ENCODE measurements around the gene XPO6. TPM values are rescaled to one million over a fixed set of nuclear protein-coding genes. Genes with fewer than 3 reads are reported as not detected.

The XPO6 gene
- total RNA-seq, 1 experiment from 2014 or later: 95.6 TPM

DNA sequence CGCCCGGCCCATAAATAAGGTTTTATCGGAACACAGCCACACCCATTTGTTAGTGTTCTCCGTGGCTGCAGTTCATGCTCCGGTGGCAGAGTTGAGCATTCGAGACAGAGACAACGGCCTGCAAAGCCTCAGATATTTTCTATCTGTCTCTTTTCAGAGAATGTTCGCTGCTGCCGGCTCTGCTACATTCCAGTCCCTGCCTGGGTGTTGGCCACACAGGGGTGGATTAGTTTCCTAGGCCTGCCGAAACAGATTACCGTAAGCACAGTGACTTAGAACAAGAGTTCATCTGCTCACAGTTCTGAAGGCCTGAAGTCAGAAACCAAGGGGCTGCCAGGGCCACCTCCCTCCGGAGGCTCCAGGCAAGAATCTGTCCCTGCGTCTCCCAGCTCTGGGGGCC, 129.1 kb downstream of the XPO6 start:
- Histone ChIP-seq H3K27me3 (no peaks in the 10 kb centered on the region), H3K9me3 (replicated peaks) (no peaks in the 10 kb centered on the region), H3K4me3 (peak overlapping the region; percentile 20), H3K36me3 (no peaks in the 10 kb centered on the region), H3K4me1 (peaks cover 10% of the 10 kb centered on the region), H3K27ac (no peak overlapping the region)
- peak; percentile 44 to 57 for DNase-seq

GRCh38 chr16:28081391-28081968, 130.3 kb downstream of the XPO6 start:
- no peaks in the 10 kb centered on the region for H3K36me3 ChIP-seq
- peak overlapping the region; percentile 38 for H3K27ac ChIP-seq
- no peaks in the 10 kb centered on the region for H3K27me3 ChIP-seq
- DNase-seq: peak; percentile 68 to 75
- peaks cover 10% of the 10 kb centered on the region for H3K4me1 ChIP-seq
- no peaks in the 10 kb centered on the region for H3K9me3 ChIP-seq (replicated peaks)
- H3K4me3 ChIP-seq: no peak overlapping the region

DNA sequence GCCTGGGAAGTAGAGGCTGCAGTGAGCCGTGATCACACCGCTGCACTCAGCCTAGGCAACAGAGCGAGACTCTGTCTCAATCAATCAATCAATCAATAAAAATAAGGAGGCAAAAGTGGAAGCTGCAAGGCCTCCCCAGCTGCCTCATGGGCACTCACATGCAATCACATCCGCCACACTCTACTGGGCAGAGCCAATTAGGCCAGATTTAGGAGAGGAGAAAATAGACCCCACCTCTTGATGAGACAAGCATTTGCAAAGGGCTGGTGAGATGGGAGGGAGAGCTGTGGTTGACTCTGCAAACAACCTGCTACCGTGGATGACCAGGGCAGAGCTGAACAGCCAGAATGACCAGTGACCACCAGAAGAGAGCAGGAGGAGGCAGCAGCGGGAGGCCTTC, 133.5 kb downstream of the XPO6 start:
- Histone ChIP-seq H3K27ac (no peak overlapping the region), H3K9me3 (replicated peaks) (no peaks in the 10 kb centered on the region), H3K36me3 (no peaks in the 10 kb centered on the region), H3K27me3 (no peaks in the 10 kb centered on the region), H3K4me3 (no peak overlapping the region), H3K4me1 (peaks cover 10% of the 10 kb centered on the region)
- no peak for DNase-seq

DNA sequence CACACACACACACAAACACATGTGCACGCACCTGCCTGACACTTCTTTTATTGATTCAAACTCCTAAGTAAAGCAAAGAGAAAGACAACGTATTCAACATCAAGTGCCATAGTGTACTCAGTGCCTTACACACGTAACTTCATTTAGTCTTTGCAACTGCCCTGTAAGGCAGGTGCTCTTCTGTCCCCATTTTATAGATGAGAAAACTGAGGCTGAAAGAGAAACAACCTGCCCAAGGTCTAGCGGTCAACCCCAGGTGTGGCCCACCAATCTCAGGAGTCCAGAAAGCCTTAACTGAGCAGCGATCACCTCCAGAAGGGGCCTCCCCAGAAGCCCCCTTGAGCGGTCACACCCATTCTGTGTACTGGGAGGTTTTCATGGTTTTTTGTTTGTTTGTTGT, 137.9 kb downstream of the XPO6 start:
- Histone ChIP-seq H3K9me3 (replicated peaks) (no peaks in the 10 kb centered on the region), H3K4me1 (no peaks in the 10 kb centered on the region; the same call in 1 of the 2 replicates), H3K36me3 (no peaks in the 10 kb centered on the region), H3K27me3 (0 out of 2 replicates have a peak, but pooled peaks cover 3% of the 10 kb centered on the region), H3K27ac (no peak overlapping the region), H3K4me3 (no peak overlapping the region)
- DNase-seq: no peak

DNA sequence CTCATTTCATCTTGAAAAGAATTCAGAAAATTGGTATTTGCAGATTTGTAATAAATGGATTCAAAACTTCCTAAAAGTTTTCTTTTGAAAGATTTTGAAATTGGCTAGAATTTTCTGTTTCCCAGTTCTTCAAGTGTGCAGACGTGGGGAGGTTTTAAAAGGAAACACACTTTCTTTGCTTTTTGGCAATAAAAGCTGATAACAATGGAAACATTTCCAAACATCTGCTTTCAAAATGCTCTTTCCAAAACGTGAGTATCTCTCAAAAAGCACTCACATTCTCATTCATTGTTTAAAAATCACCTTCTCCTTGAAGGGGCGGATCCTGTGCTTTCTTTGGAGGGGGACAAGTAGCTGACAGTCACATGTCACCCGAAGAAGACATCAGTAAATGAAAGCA, 139.7 kb downstream of the XPO6 start:
- H3K36me3 ChIP-seq: no peaks in the 10 kb centered on the region
- DNase-seq: no peak
- H3K27ac ChIP-seq: no peak overlapping the region
- peaks cover 16% of the 10 kb centered on the region for H3K4me1 ChIP-seq
- H3K4me3 ChIP-seq: no peak overlapping the region
- 0 out of 2 replicates have a peak, but pooled peaks cover 3% of the 10 kb centered on the region for H3K27me3 ChIP-seq
- H3K9me3 ChIP-seq (replicated peaks): no peaks in the 10 kb centered on the region

- DNase-seq: no peak
- Histone ChIP-seq H3K27me3 (0 out of 2 replicates have a peak, but pooled peaks cover 3% of the 10 kb centered on the region), H3K4me1 (peaks cover 16% of the 10 kb centered on the region), H3K36me3 (no peaks in the 10 kb centered on the region), H3K9me3 (replicated peaks) (no peaks in the 10 kb centered on the region), H3K4me3 (no peak overlapping the region), H3K27ac (no peak overlapping the region)
Observed at GRCh38 chr16:28069971-28070794, 141.6 kb downstream of the XPO6 start.

- Histone ChIP-seq H3K4me1 (peaks cover 16% of the 10 kb centered on the region), H3K27me3 (0 out of 2 replicates have a peak, but pooled peaks cover 3% of the 10 kb centered on the region), H3K27ac (no peak overlapping the region), H3K36me3 (no peaks in the 10 kb centered on the region), H3K9me3 (replicated peaks) (no peaks in the 10 kb centered on the region), H3K4me3 (no peak overlapping the region)
- DNase-seq: no peak
Observed at GRCh38 chr16:28068976-28069375, 142.8 kb downstream of the XPO6 start.

- DNase-seq: peak; percentile 38 to 39
Observed at GRCh38 chr16:28067604-28068379, 144.0 kb downstream of the XPO6 start.

DNA sequence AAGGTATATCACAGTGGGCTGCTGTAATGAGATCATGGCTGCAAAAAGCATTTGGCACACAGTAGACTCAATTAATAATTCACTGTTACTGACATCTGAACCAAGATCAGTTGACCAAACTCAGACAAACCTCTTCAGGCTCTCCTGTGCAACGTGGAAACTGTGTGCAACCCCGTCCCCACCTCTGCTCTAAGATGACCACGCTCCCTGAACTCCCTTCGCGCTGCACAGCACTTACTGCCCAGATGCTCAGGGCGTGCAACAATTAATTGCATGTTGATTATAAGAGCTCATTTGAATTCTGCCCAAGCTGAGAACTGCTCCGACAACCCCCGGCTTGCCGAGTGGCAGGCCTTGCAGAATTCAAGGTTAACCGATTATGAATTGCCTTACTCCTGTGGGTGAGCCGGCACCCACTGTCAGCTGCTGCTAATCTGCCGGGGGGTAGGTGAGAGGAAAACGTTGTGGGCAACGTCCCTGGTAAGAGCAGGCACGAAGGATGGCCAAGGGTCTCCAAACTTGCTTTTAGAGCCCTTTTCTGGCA, 147.0 kb downstream of the XPO6 start:
- DNase-seq: no peak
- H3K36me3 ChIP-seq: no peaks in the 10 kb centered on the region
- H3K27me3 ChIP-seq: no peaks in the 10 kb centered on the region
- H3K9me3 ChIP-seq (replicated peaks): no peaks in the 10 kb centered on the region
- no peak overlapping the region for H3K27ac ChIP-seq
- no peak overlapping the region for H3K4me3 ChIP-seq
- H3K4me1 ChIP-seq: peaks cover 16% of the 10 kb centered on the region

More at GRCh38 chr16:28067604-28068379, 144.0 kb downstream of the XPO6 start:
- H3K4me3 ChIP-seq: no peak overlapping the region
- H3K4me1 ChIP-seq: peaks cover 16% of the 10 kb centered on the region
- H3K27me3 ChIP-seq: 0 out of 2 replicates have a peak, but pooled peaks cover 3% of the 10 kb centered on the region
- no peaks in the 10 kb centered on the region for H3K36me3 ChIP-seq
- no peaks in the 10 kb centered on the region for H3K9me3 ChIP-seq (replicated peaks)
- H3K27ac ChIP-seq: no peak overlapping the region; the same call in 1 of the 2 replicates

- Histone ChIP-seq H3K9me3 (replicated peaks) (no peaks in the 10 kb centered on the region), H3K4me3 (no peak overlapping the region), H3K4me1 (peaks cover 16% of the 10 kb centered on the region), H3K27ac (no peak overlapping the region), H3K27me3 (no peaks in the 10 kb centered on the region), H3K36me3 (no peaks in the 10 kb centered on the region)
- DNase-seq: no peak
Observed at GRCh38 chr16:28064150-28064549, 147.6 kb downstream of the XPO6 start.

- Histone ChIP-seq H3K9me3 (replicated peaks) (no peaks in the 10 kb centered on the region), H3K4me3 (no peak within 1 kb of the TSS), H3K27ac (no peak within 1 kb of the TSS), H3K36me3 (no peaks in the 10 kb centered on the region), H3K27me3 (no peaks in the 10 kb centered on the region), H3K4me1 (peaks cover 15% of the 10 kb centered on the region)
- DNase-seq: no peak
Observed at GRCh38 chr16:28063591-28064061, 148.1 kb downstream of the XPO6 start, which contains the start of gene GSG1L. GSG1L (minus strand) TSS chr16:28063714; CDS start chr16:28063424, 290 bp downstream.

- Histone ChIP-seq H3K4me1 (peaks cover 9% of the 10 kb centered on the region), H3K9me3 (replicated peaks) (no peaks in the 10 kb centered on the region), H3K36me3 (no peaks in the 10 kb centered on the region), H3K4me3 (no peak overlapping the region), H3K27ac (no peak overlapping the region), H3K27me3 (no peaks in the 10 kb centered on the region)
- DNase-seq: no peak
Observed at GRCh38 chr16:28062847-28063521, 148.8 kb downstream of the XPO6 start.

GRCh38 chr16:28062261-28062846, 149.4 kb downstream of the XPO6 start:
- H3K36me3 ChIP-seq: no peaks in the 10 kb centered on the region
- no peak overlapping the region for H3K27ac ChIP-seq
- H3K27me3 ChIP-seq: no peaks in the 10 kb centered on the region
- H3K9me3 ChIP-seq (replicated peaks): no peaks in the 10 kb centered on the region
- peaks cover 2% of the 10 kb centered on the region for H3K4me1 ChIP-seq
- peak in 1 of 2 experiments; percentile 11 for DNase-seq
- no peak overlapping the region for H3K4me3 ChIP-seq

Data from SJCRH30 (cell line).